ENCODE results near the gene TNRC6B.
A peak's percentile ranks its signal among the peaks of the same experiment; 100 is the strongest.
"Not testable (repeated sequence)": the region's sequence is repeated elsewhere in the genome, so short reads cannot be mapped to it uniquely, and the experiment has no call there.

TNRC6B gene

GRCh38 chr22:40194656-40195055, 16.9 kb downstream of the TNRC6B start:
- TF ChIP-seq CTCF (conservative IDR thresholded peaks at IDR 0.05; ENCODE audit: control insufficient read depth, insufficient read depth, low read depth, low read length) = no peak
- DNase-seq (ENCODE audit: low read depth) = no peak
- no peak overlapping the region for H3K4me3 ChIP-seq (ENCODE audit: control insufficient read depth, low read depth, low read length)

GRCh38 chr22:40196628-40197360, 19.1 kb downstream of the TNRC6B start:
- DNase-seq (ENCODE audit: low read depth) = peak; percentile 98
- H3K4me3 ChIP-seq (ENCODE audit: control insufficient read depth, low read depth, low read length) = no peak overlapping the region
- no peak for TF ChIP-seq CTCF (conservative IDR thresholded peaks at IDR 0.05; ENCODE audit: control insufficient read depth, insufficient read depth, low read depth, low read length)

DNA sequence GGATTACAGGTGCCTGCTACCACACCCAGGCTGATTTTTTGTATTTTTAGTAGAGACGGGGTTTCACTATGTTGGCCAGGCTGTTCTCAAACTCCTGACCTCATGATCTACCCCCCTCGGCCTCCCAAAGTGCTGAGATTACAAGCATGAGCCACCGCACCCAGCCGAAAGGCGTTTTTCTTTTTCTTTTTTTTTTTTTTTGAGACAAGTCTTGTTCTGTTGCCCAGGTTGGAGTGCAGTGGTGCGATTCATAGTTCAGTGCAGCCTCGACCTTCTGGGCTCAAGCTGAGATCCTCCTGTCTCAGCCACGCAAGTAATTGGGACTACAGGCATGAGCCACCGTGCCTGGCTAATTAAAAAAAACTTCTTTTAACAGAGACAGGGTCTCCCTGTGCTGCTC, 19.7 kb downstream of the TNRC6B start:
- not testable (repeated sequence) for H3K4me3 ChIP-seq (ENCODE audit: control insufficient read depth, low read depth, low read length); DNase-seq (ENCODE audit: low read depth)

DNA sequence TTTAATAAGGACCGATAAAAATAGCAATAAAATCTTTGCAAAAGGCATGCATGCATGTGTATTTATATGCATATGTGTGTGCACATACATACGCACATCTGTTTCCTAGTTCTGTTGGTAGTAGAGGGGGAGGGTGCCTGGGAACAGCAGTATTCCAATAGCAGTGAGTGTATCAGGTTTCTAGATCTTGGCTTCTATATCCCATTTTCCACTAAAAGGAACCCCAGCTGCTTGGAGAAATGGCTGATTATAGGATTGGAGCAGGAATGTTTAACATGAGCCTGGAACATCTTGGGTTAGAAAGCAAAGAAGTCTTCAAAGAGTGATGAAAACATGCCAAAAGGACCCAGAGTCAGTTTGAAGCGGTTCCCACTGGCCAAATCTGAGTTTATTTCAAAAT, 21.0 kb downstream of the TNRC6B start:
- DNase-seq (ENCODE audit: low read depth) = no peak
- no peak overlapping the region for H3K4me3 ChIP-seq (ENCODE audit: control insufficient read depth, low read depth, low read length)
- TF ChIP-seq CTCF (conservative IDR thresholded peaks at IDR 0.05; ENCODE audit: control insufficient read depth, insufficient read depth, low read depth, low read length) = no peak

DNA sequence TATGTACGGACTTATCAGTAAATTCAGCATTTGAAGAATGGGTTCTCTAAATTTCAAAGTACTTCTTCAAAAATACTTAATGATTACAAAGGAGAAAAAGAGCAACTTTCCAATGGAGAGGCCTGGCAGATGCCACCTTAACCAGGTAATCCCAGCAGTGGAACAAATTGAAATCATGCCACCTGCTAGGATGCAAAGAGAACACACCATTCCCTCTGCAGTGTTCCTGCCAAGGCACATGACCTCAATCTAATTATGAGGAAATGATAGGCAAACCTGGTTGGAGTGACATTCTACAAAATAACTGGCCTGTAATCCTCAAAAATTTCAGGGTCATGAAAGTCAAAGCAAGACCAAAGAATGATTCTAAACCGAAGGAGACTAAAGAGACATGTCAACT, 21.5 kb downstream of the TNRC6B start:
- H3K4me3 ChIP-seq (ENCODE audit: control insufficient read depth, low read depth, low read length) = no peak overlapping the region
- no peak for DNase-seq (ENCODE audit: low read depth)
- TF ChIP-seq CTCF (conservative IDR thresholded peaks at IDR 0.05; ENCODE audit: control insufficient read depth, insufficient read depth, low read depth, low read length) = no peak

GRCh38 chr22:40199852-40200251, 22.1 kb downstream of the TNRC6B start:
- no peak for TF ChIP-seq CTCF (conservative IDR thresholded peaks at IDR 0.05; ENCODE audit: control insufficient read depth, insufficient read depth, low read depth, low read length)
- no peak overlapping the region for H3K4me3 ChIP-seq (ENCODE audit: control insufficient read depth, low read depth, low read length)
- DNase-seq (ENCODE audit: low read depth) = no peak

GRCh38 chr22:40200795-40201530, 23.2 kb downstream of the TNRC6B start:
- TF ChIP-seq CTCF (conservative IDR thresholded peaks at IDR 0.05; ENCODE audit: control insufficient read depth, insufficient read depth, low read depth, low read length) = no peak
- no peak overlapping the region for H3K4me3 ChIP-seq (ENCODE audit: control insufficient read depth, low read depth, low read length)
- no peak for DNase-seq (ENCODE audit: low read depth)

Data from fibroblast of mammary gland (primary cell).